Sigmoid colon (tissue), 7 donors: ENCODE data around the gene PTH1R. TPM values are rescaled to one million over a fixed set of nuclear protein-coding genes. Genes with fewer than 3 reads are reported as not detected.

ENCODE experiments used
- DNase-seq: peaks from one replicate; pipeline ENCODE4 v3.0.0-alpha.2; 2019
- H3K27ac ChIP-seq, 4 donors: fragments of 200-600 bp; sonication (generic); one replicate each; pipeline ENCODE4 v1.5.1; 2016 to 2019; ENCODE audit warnings: mild to moderate bottlenecking in 1 of 4
- H3K27me3 ChIP-seq, 3 donors: fragments of 200-600 bp; sonication (generic); one replicate each; pipeline ENCODE4 v1.5.1; 2019; ENCODE audit warnings: mild to moderate bottlenecking in 1 of 3
- H3K36me3 ChIP-seq, 4 donors: fragments of 200-600 bp; sonication (generic); one replicate each; pipeline ENCODE4 v1.5.1; 2016 to 2019
- H3K4me1 ChIP-seq, 4 donors: fragments of 200-600 bp; sonication (generic); one replicate each; pipeline ENCODE4 v1.5.1; 2017 to 2019
- H3K4me3 ChIP-seq, 4 donors: fragments of 200-600 bp; sonication (generic); one replicate each; pipeline ENCODE4 v1.5.1; 2017 to 2019; ENCODE audit warnings: mild to moderate bottlenecking in 2 of 4, moderate library complexity in 1 of 4
- H3K9me3 ChIP-seq, 4 donors: fragments of 200-600 bp in 3 of 4; sonication (generic) in 3 of 4; one replicate each; pipeline versions ENCODE4 v1.5.1 to v1.6.1; 2013 to 2019
- CTCF ChIP-seq, 4 experiments: fragments of 450-650 bp in 3 of 4; fragments of 200-600 bp in 1 of 4; IDR thresholded peaks; one replicate each; pipeline ENCODE4 v1.5.1; 2016 to 2019; ENCODE audit warnings: antibody characterized with exemption in 4 of 4, mild to moderate bottlenecking in 3 of 4, moderate library complexity in 2 of 4
- EP300 ChIP-seq, 4 donors: sonication (generic); formaldehyde crosslinking; IDR thresholded peaks; one replicate each; pipeline ENCODE4 v1.6.1; 2017; ENCODE audit warnings: antibody characterized with exemption in 4 of 4
- POLR2A ChIP-seq, 2 donors: fragments of 450-650 bp; IDR thresholded peaks; one replicate each; pipeline ENCODE4 v1.6.1; 2016; ENCODE audit warnings: antibody characterized with exemption in 2 of 2, mild to moderate bottlenecking in 2 of 2, moderate library complexity in 2 of 2
- POLR2AphosphoS5 ChIP-seq, 4 donors: sonication (generic); formaldehyde crosslinking; IDR thresholded peaks; one replicate each; pipeline ENCODE4 v1.6.1; 2017; ENCODE audit warnings: antibody characterized with exemption in 4 of 4
- WGBS, 2 donors: extraction: QIAGEN DNeasy Blood & Tissue Kit; methylation state at CpG; one replicate each; pipeline ENCODE4 v1.1.7; 2013; 5-methylcytosine and 5-hydroxymethylcytosine counted together
- intact Hi-C: fragments of 100-400 bp; cut with DNase I; formaldehyde crosslinking; loops from one replicate; pipeline ENCODE4 v1.15.1; 2023
- polyA plus RNA-seq, 3 donors: library from polyadenylated mRNA; stranded (reverse); fragments of 200-250 nt; gene quantifications; one replicate each; pipeline ENCODE4 v1.2.3, GENCODE V29; 2013
- total RNA-seq, 4 donors: library from RNA; depleted of rRNA; stranded (reverse); fragments of >200 nt; gene quantifications; one replicate each; pipeline ENCODE4 v1.1.0, GENCODE V29; 2016
- donor health status: healthy with polysubstance abuse.
- donor health status: Bipolar disorder and iron deficiency.
- donor health status: healthy.

The PTH1R gene
- total and polyA plus RNA-seq, 7 donors: 1.2 to 9.0 (median 4.6) TPM

DNA sequence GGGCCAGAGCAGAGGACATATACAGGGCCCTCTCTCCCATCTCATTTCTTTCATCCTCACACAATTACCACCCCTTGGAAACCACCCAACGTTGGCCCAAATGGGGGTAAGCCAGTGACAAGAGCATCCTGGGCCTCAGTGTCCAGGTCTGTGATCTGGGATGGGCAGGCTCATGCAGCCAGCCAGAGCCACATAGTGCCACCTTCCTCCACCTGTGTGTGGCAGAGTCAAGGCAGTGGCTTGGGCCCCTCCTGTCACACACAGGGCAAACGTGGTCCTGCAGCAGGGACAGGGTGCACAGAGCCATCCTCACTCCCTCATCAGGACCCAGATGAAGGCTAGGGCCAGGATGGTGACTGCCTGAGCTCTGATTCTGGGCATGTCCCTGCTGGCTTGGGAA lies 12.0 kb upstream of the PTH1R start:
- no peak overlapping the region for H3K27ac ChIP-seq
- WGBS, 2 donors: 58 to 61% methylated on average over 2 of the region's 2 CpGs
- H3K4me1 ChIP-seq: peaks cover 0 to 27% (median 22%) of the 10 kb centered on the region in 4 donors
- H3K9me3 ChIP-seq: no peaks in the 10 kb centered on the region
- H3K4me3 ChIP-seq: no peak overlapping the region
- no peaks in the 10 kb centered on the region for H3K36me3 ChIP-seq
- TF ChIP-seq CTCF (IDR thresholded peaks at IDR 0.05) (no peak), POLR2AphosphoS5 (IDR thresholded peaks at IDR 0.05) (no peak), POLR2A (IDR thresholded peaks at IDR 0.05) (no peak), EP300 (IDR thresholded peaks at IDR 0.05) (no peak)
- no peaks in the 10 kb centered on the region for H3K27me3 ChIP-seq
- DNase-seq: no peak
- intact Hi-C loops: no loop called here

DNA sequence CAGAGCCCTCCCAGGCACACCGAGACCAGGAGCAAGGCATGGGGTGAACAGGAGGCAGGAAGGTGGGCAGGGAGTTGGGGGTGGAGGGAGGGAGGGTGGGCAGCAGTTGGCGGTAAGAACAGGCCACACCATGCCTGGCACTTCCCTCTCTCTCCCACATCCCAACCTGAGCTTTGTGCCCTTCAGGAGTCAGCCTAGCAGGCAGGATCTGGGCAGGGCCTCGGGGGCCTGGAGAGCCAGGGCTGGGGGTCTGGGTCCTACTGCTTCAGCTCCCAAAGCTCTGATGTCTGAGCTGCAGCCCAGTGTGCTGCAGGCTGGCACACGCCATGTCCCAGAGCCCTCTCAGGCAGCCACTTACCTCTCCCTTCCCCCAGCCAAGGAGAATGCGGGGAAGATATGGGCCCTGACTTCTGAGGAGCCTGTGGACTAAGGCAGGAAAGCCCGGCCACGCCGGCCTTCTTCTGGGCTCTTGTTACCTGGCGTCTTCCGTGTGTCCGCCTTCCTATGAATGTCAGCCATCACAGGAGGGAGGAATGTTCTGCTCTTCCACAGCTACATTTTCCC lies 11.4 kb upstream of the PTH1R start:
- H3K4me1 ChIP-seq: peaks cover 0 to 27% (median 22%) of the 10 kb centered on the region in 4 donors
- H3K36me3 ChIP-seq: no peaks in the 10 kb centered on the region
- no peak overlapping the region for H3K4me3 ChIP-seq
- H3K27ac ChIP-seq: no peak overlapping the region
- no peaks in the 10 kb centered on the region for H3K27me3 ChIP-seq
- H3K9me3 ChIP-seq: no peaks in the 10 kb centered on the region
- 80 to 89% methylated on average over 11 of the region's 11 CpGs for WGBS, 2 donors
- TF ChIP-seq CTCF (IDR thresholded peaks at IDR 0.05) (no peak), EP300 (IDR thresholded peaks at IDR 0.05) (no peak), POLR2A (IDR thresholded peaks at IDR 0.05) (no peak), POLR2AphosphoS5 (IDR thresholded peaks at IDR 0.05) (no peak)
- no peak for DNase-seq
- intact Hi-C loops: loop anchor here (1.0 kb wide), 2 partner anchors 29 to 43 kb away; no protein-coding TSS in a partner anchor

GRCh38 chr3:46866720-46867549 lies 10.6 kb upstream of the PTH1R start:
- DNase-seq: peak; percentile 92
- whole genome bisulfite sequencing, 2 donors: 31 to 41% methylated on average over 15 of the region's 15 CpGs
- intact Hi-C loops: loop anchor here (1.0 kb wide), 2 partner anchors 28 to 42 kb away; no protein-coding TSS in a partner anchor
- H3K9me3 ChIP-seq: no peaks in the 10 kb centered on the region
- TF ChIP-seq POLR2A (IDR thresholded peaks at IDR 0.05): no peak
- no peak for TF ChIP-seq EP300 (IDR thresholded peaks at IDR 0.05)
- TF ChIP-seq POLR2AphosphoS5 (IDR thresholded peaks at IDR 0.05): no peak
- peak; percentile 85 to 91 (median 89) for TF ChIP-seq CTCF (IDR thresholded peaks at IDR 0.05)
- H3K36me3 ChIP-seq: no peaks in the 10 kb centered on the region
- no peaks in the 10 kb centered on the region for H3K27me3 ChIP-seq
- no peak overlapping the region for H3K4me3 ChIP-seq
- H3K27ac ChIP-seq: peak overlapping the region; percentile 60 to 69 (median 64)
- H3K4me1 ChIP-seq: peaks cover 0 to 27% (median 22%) of the 10 kb centered on the region in 4 donors

GRCh38 chr3:46867550-46867898 lies 10.0 kb upstream of the PTH1R start:
- H3K4me3 ChIP-seq: no peak overlapping the region
- DNase-seq: peak; percentile 96
- intact Hi-C loops: no loop called here

More at GRCh38 chr3:46867550-46867898, 10.0 kb upstream of the PTH1R start:
- Histone ChIP-seq H3K36me3 (no peaks in the 10 kb centered on the region), H3K9me3 (no peaks in the 10 kb centered on the region), H3K27me3 (no peaks in the 10 kb centered on the region), H3K27ac (peak overlapping the region; percentile 60 to 69 (median 64)), H3K4me1 (peaks cover 0 to 27% (median 22%) of the 10 kb centered on the region in 4 donors)
- peak in 1 of 4 donors; percentile 25 for TF ChIP-seq EP300 (IDR thresholded peaks at IDR 0.05)
- no peak for TF ChIP-seq CTCF (IDR thresholded peaks at IDR 0.05)
- TF ChIP-seq POLR2A (IDR thresholded peaks at IDR 0.05): no peak
- peak in 2 of 4 donors; percentile 52 to 71 for TF ChIP-seq POLR2AphosphoS5 (IDR thresholded peaks at IDR 0.05)
- WGBS, 2 donors: 43 to 73% methylated on average over 15 of the region's 15 CpGs
